Breast epithelium (tissue), 3 donors: ENCODE measurements around the gene CPN2.

ENCODE experiments used
- CTCF ChIP-seq, 3 donors: fragments of 450-650 bp; IDR thresholded peaks; one replicate each; pipeline ENCODE4 v1.5.1; 2016 to 2017; ENCODE audit warnings: antibody characterized with exemption in 3 of 3, mild to moderate bottlenecking in 3 of 3, moderate library complexity in 3 of 3
- POLR2AphosphoS5 ChIP-seq, 3 donors: sonication (generic); formaldehyde crosslinking; IDR thresholded peaks; one replicate each; pipeline ENCODE4 v1.6.1; 2017; ENCODE audit warnings: antibody characterized with exemption in 3 of 3

DNA sequence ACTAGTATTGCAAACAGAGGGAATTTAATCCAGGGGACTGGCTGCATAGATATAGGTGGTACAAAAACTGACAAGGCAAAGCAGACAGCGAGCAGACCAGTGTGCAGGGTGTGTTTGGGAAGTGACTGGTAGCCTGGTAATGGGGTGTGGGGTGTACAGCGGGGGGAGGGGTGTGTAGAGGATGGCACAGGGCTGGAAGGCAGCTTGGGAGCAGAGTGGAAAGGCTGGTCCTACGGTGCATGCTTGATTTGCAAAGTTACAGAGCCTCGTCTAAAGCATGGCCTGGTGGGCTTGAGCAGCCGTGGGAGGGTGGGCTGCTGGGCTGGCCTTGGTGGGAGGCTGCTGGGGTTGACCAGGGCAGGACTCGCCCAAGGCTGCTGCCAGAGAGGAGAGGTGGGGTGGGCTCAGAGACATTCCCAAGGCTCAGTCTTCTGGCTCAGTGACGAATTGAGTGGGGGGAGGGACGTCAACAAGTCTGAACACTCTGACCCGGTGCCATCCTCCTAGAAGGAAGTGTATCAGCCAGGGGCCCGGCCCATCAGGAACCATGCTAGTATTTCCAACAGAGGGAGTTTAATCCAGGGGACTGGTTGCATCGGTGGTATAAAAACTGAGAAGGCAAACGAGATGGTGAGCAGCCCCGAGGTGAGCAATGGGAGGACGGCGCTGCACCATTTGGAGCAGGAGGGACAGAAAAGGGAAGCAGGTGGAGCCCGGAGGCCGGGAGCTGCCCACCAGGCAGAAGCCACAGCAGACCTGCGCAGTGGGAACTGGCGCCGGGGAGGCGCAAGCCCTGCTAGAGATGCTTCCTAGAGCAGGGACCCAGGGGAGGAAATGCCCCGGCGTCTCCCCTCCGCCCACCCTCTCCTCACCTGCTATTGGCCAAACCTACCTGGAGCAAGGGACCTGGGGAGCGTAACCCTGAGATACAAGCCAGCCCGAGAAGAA is 29.2 kb downstream of the CPN2 start:
- no peak for TF ChIP-seq POLR2AphosphoS5 (IDR thresholded peaks at IDR 0.05)
- TF ChIP-seq CTCF (IDR thresholded peaks at IDR 0.05): no peak
